Germinal center (tissue), 1 donor: ENCODE measurements around the gene PSMG3.
"Not testable (repeated sequence)": the region's sequence is repeated elsewhere in the genome, so short reads cannot be mapped to it uniquely, and the experiment has no call there.

Source experiments
- DNase-seq: peaks from one replicate; pipeline ENCODE4 v3.0.0; 2012; ENCODE audit warnings: mixed read lengths, low spot score

Gene PSMG3

DNA sequence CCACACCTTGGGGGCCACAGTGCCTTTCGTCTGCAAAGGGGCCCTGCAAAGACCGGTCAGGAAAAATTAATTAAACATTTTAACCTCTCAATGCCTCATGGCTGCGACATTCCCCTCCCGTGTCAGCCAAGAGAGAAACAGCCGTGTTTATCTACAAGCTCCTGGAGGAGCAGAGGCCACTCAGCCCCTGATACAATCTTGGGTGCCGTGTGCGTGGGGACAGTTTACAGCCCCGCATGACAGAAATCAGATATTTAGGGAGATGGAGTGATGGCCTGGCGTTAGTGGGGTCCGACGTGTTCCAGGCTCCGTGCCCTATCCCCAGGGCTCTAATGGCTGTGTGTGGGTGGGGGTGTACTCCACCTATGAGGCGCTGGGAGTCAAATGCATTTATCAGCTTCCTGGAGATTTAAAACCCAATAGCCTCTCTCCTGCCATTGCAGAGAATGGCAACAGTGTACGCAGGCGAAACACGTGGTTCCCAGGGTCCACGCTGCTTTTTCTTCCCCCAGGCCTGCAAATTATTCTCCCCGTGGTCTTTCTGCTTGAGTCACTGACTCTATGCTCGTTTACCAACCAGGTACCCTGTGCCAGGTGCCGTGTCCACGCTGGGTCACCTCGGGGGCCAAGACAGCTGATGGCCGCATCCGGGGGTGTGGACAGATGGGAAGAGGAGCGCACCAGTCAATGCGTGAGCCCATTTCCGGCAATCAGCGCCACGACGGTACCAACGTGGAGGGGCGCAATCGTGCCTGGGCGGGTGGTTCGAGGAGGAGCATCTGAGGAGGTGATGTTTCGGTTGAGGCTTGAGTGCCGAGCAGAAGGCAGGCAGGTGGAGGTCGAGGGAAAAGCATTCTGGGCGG lies 26.6 kb upstream of the PSMG3 start:
- no peak for DNase-seq

DNA sequence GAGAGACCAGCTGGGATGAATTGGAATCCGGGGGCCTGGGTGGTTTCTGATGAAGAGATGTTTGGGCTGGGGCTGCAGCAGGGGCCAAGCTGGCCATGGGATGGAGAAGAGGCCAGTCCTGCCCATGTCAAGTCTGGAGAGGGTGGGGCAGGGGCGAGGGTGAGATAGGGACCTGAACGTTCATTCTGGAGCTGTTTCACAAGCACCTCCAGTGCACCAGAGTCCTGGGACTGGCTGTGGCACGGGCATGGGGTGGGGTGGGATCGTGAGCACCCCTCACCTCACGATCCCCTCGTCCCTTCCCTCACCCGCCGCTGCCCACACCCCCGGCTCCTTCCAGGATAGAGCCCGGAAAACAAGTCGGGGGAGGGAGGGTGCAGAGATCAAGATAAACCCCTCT lies 25.8 kb upstream of the PSMG3 start:
- DNase-seq = no peak

DNA sequence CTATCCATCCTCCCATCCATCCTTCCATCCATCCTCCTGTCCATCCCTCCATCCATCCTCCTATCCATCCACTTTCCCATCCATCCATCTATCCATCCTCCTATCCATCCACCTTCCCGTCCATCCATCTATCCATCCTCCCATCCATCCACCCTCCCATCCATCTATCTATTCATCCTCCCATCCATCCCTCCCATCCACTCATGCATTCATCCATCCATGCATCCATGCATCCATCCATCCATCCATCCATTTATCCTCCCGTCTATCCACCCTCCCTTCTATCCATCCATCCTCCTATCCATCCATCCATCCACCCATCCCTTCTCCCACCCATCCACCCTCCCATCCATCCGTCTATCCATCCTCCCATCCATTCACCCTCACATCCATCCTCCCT lies 25.2 kb upstream of the PSMG3 start:
- DNase-seq = no peak

DNA sequence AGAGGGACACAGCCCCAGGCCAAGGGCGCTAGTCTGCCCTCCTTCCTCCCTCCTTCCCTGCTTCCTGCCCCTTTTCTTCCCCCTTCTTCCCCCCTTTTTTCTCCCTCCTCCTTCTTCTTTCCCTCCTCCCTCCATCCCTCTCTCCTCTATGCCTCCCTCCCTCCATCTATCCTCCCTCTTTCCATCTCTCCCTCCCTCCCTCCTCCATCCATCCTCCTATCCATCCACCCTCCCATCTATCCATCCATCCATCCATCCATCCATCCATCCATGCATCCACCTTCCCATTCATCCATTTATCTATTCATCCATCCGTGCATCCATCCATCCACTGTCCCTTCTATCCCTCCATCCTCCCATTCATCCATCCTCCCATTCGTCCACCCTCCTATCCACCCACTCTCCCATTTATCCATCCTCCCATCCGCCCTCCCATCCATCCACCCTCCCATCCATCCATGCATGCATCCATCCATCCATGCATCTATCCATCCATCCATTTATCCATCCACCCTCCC lies 24.1 kb upstream of the PSMG3 start:
- DNase-seq = no peak

DNA sequence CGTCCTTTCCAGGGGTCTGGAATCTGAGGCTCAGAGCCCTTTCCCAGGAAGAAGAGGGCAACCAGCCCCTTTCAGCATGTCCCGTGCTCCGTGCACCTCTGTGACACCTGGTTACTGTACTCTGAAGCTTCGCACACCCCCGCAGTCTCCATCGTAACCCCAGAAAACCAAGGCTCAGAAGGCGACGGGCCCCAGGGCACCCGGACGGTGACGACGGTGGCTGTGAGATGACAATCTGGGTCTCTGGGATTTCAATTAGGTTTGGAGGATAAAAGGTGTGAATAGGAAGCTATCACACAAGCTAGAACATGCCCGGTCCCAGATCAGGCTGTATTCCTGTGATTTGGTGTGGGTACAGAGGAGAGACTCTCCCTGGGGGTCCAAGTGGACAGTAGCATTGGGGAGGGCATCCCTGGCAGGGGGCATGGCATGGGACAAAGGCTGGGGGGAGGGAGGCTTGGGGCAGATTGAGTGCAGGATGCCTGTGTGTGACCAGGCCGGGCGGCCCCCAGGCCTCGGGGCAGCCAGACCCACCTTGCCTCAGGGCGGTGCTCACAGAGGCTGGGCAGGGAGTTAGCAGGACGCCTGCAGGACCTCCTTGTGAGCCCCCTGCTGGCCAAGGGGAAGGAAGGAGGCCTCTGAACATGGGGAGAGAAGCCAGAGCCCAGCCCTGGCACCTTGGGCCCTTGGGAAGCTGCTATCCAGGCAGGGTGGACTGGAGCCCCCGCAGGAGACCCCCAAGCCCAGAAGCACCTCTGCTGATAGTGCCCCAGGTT lies 23.4 kb upstream of the PSMG3 start:
- DNase-seq = no peak

DNA sequence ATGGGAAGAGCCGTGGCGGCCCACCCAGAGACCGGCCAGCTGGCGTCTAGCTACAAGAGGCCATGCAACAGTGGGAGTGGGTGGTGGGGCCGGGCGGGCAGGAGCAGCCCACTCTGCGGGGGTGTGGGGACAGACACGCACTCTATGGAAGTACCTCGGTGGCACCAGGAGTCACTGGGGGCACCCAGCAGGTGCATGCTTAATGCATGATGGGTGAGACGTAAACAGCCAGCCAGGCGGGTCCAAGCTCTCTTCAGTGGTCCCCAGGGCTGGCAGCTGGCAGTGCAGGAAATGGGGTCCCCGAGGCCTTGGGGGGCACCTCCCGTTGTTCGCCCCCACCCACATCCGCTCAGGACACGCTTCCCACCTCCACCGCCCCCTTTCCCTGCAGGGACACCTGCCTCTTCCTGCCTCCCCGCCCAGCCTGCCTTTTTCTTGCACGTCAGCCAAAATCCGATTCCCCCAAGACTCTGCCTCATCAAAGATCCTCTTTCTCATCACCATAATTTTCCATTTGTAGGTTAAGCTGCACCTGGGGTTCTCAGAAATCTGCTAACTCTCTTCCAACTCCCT lies 22.6 kb upstream of the PSMG3 start:
- DNase-seq = no peak

DNA sequence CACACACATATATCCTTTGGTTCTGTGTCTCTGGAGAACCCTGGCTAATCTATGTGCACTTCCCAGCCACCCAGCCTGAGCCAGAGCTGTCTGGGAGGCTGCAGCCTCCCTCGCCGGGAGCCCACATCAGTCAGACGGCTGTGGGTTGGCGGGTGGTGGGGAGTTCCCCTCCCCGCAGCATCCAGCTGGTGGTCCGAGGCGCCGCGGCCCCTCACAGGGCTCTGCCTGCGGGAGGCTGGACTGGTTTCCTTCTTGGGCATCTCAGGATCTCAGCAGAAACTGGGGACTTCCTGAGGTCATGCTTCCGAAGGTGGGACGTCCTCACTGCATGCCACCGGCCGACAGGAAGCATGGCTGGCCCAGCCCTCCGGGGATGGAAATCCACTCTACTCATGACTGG lies 22.0 kb upstream of the PSMG3 start:
- DNase-seq = no peak

DNA sequence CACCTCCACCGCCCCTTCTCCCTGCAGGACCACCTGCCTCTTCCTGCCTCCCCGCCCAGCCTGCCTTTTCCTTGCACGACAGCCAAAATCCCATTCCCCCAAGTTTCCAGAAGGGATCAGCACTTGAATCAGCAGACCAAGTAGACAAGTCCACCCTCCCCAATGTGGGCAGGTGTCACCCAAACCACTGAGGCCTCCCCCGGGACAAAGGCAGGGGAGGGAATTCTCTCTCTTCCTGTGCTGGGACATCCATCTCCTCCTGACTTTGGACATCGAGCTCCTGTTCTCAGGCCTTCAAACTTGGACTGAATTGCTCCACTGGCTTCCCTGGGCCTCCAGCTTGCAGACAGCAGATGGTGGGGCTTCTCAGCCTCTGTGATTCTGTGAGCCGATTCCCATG lies 21.6 kb upstream of the PSMG3 start:
- no peak for DNase-seq

DNA sequence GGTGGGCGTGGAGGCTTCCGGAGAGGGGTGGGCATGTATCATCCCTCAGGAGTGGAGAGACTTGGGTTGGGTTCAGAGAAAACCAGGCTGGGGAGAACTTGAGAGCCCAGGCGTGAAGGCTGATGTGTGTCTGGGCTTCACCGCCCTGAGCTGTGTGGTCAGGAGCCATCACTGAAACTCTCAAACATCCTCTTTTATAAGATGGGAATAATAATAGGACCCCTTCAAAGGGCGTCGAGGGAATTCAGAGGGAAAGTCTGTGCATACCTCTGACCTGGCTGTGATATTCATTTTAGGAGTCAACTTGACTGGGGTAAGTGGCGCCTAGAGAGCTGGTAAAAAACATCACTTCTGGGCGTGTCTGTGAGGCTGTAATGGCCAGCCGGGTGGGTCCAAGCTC lies 21.1 kb upstream of the PSMG3 start:
- DNase-seq = no peak

DNA sequence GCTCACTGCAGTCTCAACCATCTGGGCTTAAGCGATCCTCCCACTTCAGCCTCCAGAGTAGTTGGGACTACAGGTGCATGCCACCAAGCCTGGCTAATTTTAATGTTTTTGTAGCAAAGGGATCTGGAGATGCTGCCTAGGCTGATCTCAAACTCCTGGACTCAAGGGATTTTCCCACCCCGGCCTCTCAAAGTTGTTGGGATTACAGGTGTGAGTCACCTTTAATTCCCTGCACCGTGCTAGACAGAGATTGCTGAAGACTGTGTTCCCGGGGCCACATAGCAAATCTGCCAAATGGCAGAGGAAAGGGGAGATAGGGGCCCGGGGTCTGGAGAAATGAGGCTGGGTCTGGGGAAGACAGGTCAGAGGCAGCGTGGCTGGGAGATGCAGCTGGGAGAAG lies 20.6 kb upstream of the PSMG3 start:
- no peak for DNase-seq

DNA sequence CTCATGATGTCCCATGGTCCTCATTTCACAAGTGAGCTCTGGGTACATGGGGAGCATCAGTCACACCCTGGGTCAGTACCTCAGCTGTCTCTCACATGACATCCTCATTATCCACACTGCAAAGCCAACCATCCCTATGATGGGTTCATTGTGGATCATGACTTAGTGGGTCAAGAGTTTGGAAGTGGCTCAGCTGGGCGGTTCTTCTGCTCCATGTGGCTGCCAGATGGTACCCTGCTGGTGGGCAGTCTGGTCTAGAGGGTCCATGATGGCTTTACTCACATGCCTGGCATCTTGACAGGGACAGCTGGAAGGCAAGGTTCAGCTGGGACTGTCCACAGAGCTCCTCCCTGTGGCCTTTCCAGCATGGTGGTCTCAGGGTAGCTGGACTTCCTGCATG lies 19.1 kb upstream of the PSMG3 start:
- no peak for DNase-seq

DNA sequence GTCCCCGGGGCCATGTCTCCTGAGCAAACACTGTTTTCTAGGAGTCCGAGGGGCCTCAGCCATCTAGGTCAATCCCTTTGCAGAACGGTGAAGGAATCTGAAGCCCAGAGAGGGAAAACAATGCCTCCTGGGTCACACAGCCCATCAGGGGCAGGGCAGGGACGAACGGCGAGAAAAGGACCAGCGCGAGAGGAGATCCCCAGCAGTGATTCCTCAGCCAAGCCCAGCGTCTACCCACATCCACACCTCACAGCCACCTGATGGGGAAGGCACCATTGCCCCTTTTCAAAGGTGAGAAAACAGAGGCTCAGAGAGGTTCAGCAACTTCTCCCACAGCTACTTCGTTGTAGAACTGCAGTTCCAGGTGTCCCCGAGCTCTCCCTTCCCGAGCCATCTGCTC lies 17.9 kb upstream of the PSMG3 start:
- no peak for DNase-seq

DNA sequence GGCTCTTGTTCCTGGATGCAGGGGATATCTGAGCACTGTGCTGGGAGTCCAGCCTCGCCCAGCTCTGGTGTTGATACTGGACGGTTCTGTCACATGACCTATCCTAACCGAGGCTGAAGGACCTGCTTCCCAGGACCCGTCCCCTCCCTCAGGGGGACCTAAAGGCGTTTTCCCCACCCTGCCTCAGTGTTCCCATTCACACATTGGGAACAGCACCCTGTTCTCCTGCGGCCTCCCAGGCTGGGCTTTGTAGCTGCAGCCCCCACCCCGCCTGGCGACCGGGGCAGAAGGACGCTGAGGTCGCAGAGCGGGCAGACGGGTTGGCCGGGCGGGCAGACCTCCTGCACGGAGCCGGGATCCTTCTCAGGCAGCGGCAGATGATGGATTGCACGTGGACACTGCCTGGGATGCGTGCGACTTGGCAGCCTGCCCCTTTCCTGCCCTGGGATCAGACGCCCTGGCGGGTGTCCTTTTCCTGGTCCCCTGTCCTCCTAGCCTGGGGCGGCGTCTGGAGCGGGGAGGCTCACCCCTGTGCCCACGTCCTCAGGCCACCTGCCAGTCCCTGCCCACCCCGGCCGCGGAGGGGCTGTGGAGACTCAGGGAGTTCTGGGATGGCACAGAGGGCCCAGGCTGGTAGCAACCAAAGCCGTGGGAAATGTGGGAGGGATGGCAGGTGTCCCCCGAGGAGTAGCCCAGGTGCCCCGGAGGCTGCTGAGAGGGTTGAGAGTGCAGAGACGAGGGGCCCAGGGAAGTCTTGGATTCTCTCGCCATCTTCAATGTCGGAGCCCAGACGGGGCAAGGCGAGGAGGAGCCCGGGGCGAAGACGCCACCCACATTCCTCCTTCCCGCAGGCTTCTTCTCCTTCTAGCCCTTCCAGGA lies 17.2 kb upstream of the PSMG3 start:
- no peak for DNase-seq

DNA sequence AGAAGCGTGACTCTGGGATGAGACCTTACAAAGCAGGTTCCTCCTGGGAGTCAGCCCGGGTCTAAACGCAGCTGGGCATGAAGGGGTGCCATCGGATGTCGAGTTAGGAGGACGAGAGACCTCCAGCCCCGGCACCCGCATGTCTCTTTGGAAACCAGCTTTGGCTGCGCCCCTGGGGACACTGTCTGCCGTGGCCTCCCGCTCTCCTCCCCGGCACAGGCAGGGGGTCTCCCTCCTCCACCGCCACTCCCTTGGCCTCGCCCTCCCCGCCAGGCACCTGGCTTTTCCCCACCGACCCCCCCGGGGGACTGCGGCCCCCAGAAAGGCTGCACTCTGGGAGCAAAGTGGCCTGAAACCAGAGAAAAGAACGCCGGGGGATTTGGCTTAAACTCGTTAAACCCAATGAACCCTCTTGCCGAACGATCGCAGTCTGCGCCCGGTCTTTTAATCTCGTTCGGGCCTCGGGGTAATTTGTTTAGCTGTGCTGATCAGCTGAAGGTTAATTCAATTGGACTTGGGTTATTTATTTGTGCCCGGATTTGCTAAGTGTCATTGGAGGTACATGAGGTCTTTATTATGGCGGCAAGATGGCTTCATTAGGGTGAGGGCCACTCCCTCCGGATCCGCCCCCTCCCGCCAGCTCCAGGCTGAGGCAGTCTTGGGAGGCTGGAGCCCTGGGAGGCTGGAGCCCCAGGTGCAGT lies 16.4 kb upstream of the PSMG3 start:
- DNase-seq = no peak

DNA sequence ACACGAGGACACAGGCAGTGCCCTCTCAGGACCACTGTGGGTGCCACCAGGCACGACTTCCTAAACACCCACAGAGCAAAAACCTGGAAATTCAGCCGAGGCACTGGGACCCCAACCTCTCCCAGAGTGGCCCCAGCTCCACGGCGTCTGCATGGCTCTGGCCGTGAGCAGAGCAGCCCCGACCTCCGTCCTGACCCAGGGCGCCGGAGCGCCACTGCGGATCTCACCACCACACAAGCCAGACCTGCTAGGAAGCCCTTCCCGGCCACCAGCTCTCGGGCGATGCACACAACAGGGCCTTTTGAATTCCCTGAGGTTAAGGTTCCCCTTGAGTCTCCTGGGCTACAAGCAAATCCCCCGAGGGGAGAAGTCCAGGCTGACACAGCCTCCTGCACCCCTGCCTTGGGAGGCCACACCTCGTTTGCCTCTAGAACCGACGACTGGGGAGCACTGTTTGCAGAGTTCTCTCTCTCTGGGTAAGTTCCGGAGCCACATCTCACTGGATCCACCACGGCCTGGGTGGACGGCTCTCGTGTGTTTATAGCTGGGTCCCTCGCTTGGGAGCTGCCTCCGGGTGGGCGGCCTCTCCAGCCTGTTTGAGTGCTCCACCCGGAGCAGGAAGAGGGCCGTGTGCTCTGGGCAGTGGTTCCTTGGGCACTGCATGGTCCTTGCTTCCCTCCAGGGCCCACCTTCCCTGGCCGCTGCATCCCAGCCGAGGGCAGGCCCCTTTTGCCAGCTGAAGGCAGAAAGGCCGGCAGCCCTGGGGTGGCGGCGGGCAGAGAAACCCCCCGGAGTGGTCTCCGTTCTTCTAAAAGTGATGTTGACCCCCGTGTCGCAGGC lies 15.5 kb upstream of the PSMG3 start:
- DNase-seq = no peak

DNA sequence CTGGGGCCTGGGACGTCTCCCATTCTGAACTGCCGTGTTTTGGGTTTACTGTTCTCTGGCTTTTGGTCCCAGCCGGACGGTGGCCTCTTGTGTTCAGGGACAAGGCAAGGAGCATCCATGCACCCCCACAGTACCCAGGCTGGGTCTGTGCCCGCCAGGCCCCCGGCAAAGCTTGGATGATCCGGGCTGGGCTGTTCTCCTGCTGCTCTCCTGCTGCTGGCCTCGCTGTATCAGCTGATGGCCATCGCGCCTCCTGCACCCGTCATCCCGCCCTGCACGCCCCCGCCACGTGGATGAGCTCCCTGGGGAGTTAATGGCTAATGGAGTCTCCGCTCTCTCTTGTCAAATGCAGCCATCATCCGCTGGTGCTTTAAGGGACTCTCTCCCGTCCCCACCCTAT lies 14.9 kb upstream of the PSMG3 start:
- DNase-seq = no peak

DNA sequence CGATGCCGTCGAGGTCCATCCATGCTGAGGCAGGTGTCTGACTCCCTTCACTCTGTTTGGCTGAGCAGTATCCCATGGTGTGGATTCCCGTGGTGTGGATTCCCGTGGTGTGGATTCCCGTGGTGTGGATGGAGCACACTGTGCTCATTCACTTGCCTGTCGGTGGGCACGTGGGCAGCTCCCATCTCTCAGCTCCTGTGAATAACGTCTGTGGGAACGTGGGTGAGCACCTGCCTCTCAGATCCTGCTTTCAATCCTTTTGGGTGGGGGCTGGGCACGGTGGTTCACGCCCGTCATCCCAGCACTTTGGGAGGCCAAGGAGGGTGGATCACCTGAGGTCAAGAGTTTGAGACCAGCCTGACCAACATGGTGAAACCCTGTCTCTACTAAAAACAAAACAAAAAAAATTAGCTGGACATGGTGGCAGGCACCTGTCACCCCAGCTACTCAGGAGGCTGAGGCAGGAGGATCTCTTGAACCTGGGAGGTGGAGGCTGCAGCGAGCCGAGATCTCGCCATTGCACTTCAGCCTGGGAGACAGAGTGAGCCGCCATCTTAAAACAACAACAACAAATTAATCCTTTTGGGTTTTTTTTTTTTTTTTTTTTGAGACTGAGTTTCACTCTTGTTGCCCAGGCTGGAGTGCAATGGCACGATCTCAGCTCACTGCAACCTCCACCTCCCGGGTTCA lies 13.6 kb upstream of the PSMG3 start:
- DNase-seq = not testable (repeated sequence)

DNA sequence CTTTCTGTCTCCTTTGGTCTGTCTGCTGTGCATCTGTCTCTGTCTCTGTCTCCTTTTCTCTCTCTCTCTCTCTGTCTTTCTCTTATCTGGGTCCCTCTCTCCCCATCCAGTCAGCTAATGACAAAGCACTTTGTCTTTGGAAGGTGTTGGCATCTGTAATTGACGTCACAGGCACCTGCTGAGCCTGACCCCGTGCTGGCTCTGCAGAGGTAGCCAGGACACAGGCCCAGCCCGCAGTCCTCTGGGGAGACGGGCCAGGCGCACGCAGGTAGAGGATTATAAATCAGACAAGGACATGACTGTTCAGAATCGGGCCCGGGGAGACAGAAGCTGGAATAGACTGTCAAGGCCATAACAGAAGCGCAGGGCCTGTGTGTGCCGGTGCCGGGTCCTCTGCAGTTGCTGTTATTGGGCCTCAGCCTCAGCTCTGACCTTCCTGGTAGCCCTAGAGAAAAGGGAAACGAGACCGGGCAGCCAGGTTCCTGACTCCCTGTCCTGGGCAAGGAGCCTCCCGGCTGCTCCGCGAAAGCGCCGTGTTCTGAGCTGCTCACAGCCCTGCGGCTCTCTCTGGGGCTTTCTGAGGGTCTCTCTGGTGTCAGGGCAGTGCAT lies 10.7 kb upstream of the PSMG3 start:
- no peak for DNase-seq
